Stimulated activated CD4-positive, alpha-beta T cell treated with anti-CD3 and anti-CD28 coated beads, Interleukin-15, amount 100 ng/mL, for 24 hours (primary cell): ENCODE measurements around the gene GPR173.

Experiments
- DNase-seq: peaks from one replicate; pipeline ENCODE4 v3.0.0-alpha.2; 2020

The GPR173 gene

DNA sequence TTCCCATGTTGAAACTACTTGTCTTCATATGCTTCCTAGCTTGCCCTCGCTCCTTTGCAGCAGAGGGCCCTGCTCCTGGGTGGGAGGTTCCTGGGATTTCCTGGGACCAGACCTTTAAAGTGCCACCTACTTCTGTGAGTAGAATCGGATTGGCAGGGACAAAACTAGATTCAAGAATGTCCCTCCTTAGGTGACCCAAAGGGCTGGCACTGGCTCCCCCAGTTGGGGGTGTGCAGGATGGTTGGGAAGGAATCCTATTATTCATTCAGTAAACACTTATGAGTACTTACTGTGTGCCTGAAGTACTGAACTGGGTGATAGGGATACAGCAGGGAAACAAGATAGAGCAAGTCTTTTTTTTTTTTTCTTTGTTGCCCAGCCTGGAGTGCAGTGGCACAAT lies 42.8 kb downstream of the GPR173 start:
- no peak for DNase-seq

DNA sequence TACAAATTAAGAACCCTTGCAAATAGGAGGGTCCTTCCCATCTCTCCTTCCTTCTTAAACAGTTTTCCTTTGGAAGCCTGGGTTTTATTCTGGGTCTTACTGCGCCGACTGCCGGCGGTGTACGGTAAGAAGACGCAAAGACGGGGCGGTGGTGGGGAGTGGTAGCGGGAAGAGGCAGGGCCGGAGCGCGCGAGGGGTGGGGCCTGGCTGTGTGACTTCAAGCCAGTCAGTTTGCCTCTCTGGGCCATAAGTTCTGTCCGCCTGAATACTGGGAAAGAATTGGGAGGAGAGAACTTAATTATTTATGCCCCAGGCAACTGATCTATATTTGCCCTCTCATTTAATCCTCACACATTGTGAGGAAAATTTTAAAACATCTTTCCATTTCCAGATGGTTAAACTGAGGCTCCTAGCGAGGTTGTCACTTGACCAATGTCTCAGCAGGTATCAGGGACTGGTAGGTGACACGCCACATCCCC lies 44.6 kb downstream of the GPR173 start:
- DNase-seq = peak; percentile 86

DNA sequence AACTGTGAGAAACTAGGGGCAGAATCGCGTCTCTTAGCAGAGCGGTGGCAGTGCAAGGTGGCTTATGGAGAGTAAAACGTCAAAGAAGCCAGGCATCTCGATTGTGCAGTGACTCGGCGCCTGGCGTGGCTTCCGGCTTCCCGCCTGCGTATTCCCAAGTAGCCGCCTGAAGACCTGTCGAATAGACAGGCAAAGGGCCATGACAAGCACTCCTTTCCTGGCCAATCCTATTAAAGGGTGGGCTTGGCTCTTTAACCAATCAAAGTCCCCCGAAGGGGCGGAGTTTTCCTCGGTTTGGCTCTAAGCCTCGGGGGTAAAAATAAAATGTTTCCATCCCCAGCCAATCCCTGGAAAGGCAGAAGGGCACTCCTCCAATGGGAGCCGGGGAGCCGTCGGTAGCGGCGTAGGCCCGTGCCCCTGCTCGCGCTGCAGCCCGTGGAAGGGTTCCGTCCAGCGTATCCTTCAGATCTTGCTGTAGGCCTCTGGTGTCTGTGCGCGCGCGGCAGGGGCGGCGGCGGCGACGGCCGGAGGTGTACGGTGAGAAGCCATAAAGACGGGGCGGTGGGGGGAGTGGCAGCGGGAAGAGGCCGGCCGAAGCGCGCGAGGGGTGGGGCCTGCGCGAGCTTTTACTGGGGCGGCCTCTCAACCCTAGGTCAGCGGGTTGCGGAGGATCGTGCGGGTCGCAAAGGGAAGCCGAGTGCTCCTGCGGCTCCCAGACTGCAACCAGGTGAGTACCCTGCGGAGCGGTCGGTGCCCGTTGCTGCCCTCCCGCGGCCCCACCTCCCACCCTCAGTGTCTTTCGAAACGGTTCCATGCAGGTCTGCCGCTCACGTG lies 45.4 kb downstream of the GPR173 start, which contains the start of gene KANTR:
Gene KANTR (plus strand): TSS at position 395 of the 834 bp plus-strand sequence. CDS start 30,131 bp downstream, outside the sequence.
- DNase-seq = peak; percentile 86

DNA sequence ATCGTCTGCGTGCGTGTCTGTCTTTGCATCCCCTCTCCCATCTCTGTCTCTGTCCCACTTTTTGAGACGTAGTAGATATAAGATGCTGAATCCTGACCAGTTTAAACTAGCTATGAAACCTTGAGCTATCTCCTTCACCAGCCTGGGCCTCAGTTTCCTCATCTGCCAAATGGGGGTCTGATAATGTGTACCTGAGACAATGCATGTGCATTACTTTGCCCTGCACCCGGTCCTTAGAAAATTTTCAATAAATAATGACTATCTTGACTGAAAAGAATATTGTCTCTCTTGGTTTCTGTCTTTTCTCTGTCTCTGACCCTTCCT lies 46.0 kb downstream of the GPR173 start:
- DNase-seq = no peak

GRCh38 chrX:53095796-53096195 lies 47.2 kb downstream of the GPR173 start:
- DNase-seq = no peak

- no peak for DNase-seq
Observed at GRCh38 chrX:53114864-53115549, 66.4 kb downstream of the GPR173 start.

GRCh38 chrX:53115550-53115874 lies 66.9 kb downstream of the GPR173 start:
- no peak for DNase-seq

DNA sequence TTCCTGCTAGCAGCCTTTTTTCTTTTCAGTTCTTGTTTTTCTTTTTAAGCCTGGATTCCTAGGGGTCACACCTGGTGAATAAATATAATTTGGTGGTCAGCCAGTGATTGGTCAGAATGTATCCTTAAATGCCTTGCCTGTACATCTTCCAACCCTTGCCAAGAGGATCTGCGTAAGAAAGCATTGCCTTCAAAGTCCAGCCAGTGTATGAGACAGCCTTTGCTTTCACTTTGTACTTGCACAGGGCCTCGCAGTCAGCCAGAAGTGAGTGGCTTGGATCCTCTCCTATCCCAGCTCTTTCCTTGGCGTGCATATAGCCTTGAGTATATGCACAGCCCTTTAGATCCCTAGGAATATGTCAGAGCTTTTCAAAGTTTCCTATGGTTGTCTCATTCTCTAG lies 67.5 kb downstream of the GPR173 start:
- no peak for DNase-seq

GRCh38 chrX:53122013-53122412 lies 73.4 kb downstream of the GPR173 start:
- DNase-seq = no peak

DNA sequence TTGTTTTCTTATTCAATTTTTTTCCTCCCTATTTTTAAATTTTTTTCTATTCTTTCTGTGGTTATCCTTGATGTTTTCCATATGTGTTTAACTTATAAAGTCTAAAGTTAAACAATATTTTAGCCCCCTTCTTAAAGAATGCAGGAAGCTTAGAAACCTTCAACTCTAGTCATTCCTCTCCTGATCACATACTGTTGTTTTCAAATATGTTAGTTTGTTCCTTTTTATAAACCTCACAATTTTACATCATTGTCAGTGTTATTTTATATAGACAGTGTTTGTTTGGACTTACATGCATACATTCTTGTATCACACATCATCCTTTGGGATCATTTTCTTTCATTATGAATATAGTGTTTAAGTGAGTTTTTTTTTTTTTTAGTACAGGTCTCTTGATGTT lies 76.9 kb downstream of the GPR173 start:
- no peak for DNase-seq

DNA sequence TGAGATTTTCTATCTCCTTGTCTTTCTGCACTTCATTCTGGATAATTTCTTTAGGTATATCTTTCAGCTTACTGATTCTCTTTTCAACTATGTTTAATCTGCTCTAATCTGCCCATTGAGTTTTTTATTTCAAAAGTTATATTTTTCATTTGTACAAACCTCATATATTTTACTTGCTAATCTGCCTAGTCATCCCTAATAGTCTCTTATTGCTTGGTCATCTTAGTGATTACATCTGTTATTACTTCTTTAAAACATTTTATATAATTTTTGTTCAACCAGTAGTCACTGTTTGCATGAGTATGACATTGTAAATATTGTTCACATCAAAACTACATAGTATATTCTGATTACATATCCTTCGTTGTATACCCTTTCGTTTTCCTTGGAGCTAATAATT lies 77.8 kb downstream of the GPR173 start:
- DNase-seq = no peak

DNA sequence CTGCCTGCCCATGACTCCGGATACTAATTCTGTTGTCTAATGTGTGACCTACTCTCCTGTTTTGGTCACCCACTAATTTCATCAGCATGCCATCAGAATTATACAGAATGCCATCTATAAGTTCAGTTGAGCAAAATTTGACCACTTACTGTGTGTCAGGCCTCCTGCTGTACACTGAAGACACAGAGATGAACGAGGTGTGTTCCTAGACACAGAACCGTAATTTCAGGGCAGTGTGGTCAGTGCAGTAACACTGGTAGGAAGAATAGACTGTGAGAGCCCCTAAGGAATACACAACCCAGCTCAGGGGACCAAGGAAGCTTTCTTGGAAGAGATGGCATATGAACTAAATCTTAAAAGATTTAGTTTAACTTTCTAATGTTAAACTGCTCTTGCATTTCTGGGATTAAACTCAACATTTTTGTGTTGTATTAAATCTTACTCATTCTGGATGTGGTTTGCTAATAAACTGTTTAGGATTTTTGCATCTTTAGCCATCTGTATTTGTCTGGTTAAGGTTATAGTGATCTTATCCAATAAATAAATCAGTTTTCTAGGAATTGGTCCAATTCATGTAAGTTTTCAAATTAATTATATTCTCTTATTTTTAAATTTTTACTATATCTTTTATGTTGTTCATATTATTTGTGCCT lies 79.6 kb downstream of the GPR173 start:
- DNase-seq = no peak
